HepG2 (cell line): ENCODE measurements around the gene PDE4D. TPM values are rescaled to one million over a fixed set of nuclear protein-coding genes. Genes with fewer than 3 reads are reported as not detected.

Source experiments
- ATAC-seq: fragments of 200-7000 bp; cut with Tn5 transposase; 3 replicates; pipeline ENCODE4 v1.9.1; 2020; ENCODE audit warnings: mild to moderate bottlenecking, moderate library complexity
- BruUV-seq: library from RNA; stranded (reverse); fragments of 400-500 nt; replicated peaks from 2 replicates; lab custom pipeline; 2021; lab: Mats Ljungman, UMichigan
- CTCF ChIA-PET: fragments of 300-600 bp; formaldehyde crosslinking; extraction: SDS; loops from one replicate; lab custom pipeline; 2021; ENCODE audit warnings: low total read pairs, inconsistent platforms, low intra/inter-chr PET ratio; lab: Yijun Ruan, JAX
- POLR2A ChIA-PET: fragments of 350-600 bp; sonication (Branson Sonifier 250); formaldehyde crosslinking; loops from one replicate; lab custom pipeline; 2020; ENCODE audit warnings: antibody characterized with exemption, inconsistent platforms; lab: Yijun Ruan, JAX
- DNase-seq: peaks from one replicate; pipeline ENCODE4 v3.0.0-alpha.2; 2015; ENCODE audit warnings: low spot score
- FAIRE-seq: peaks from 3 replicates; lab custom pipeline; 2011; peaks lifted over from hg19 to GRCh38; lab: Jason Lieb, UNC
- H2AFZ ChIP-seq: one replicate; pipeline ENCODE4 v1.6.1; 2011; ENCODE audit warnings: low read length, inconsistent platforms
- H3K27ac ChIP-seq: fragments of 300-600 bp; 3 replicates; pipeline ENCODE4 v1.8.0; 2011; ENCODE audit warnings: mixed run types, mild to moderate bottlenecking, mixed read lengths, low read length, inconsistent platforms; ENCODE audit not compliant: insufficient read depth; ENCODE audit errors: extremely low read length
- H3K27me3 ChIP-seq, 2 experiments: fragments of 200-600 bp in 1 of 2; 2 replicates in 1 of 2; 3 replicates in 1 of 2; pipeline versions ENCODE4 v1.6.0 to v1.8.0; 2011; ENCODE audit warnings: low read length in 2 of 2, mild to moderate bottlenecking in 2 of 2, moderate library complexity in 2 of 2, inconsistent platforms in 1 of 2; ENCODE audit not compliant: insufficient read depth in 2 of 2, control insufficient read depth in 1 of 2
- H3K36me3 ChIP-seq, 2 experiments: fragments of 200-600 bp in 1 of 2; replicated peaks in 1 of 2; 2 replicates in 1 of 2; 3 replicates in 1 of 2; pipeline versions ENCODE4 v1.5.1 to v1.8.0; 2011; ENCODE audit warnings: low read length in 2 of 2, inconsistent platforms in 1 of 2; ENCODE audit not compliant: insufficient read depth in 2 of 2, control insufficient read depth in 1 of 2
- H3K4me1 ChIP-seq: 2 replicates; pipeline ENCODE4 v1.5.1; 2012; ENCODE audit warnings: low read length, inconsistent platforms; ENCODE audit not compliant: insufficient read depth
- H3K4me2 ChIP-seq: 2 replicates; pipeline ENCODE4 v1.6.0; 2011; ENCODE audit warnings: low read depth, low read length, inconsistent platforms
- H3K4me3 ChIP-seq, 3 experiments: fragments of 200-600 bp in 1 of 3; sonication (generic), shearing (Covaris generic) in 1 of 3; replicated peaks in 1 of 3; 2 replicates each; pipeline ENCODE4 v1.5.1; 2011 to 2016; ENCODE audit warnings: low read length in 3 of 3, inconsistent platforms in 2 of 3, low read depth in 2 of 3, mild to moderate bottlenecking in 2 of 3, control low read depth in 1 of 3, mixed read lengths in 1 of 3; ENCODE audit not compliant: insufficient read depth in 1 of 3
- H3K79me2 ChIP-seq: one replicate; pipeline ENCODE4 v1.6.1; 2011; ENCODE audit warnings: low read length, inconsistent platforms; ENCODE audit not compliant: insufficient read depth
- H3K9ac ChIP-seq: 2 replicates; pipeline ENCODE4 v1.6.0; 2011; ENCODE audit warnings: mild to moderate bottlenecking, low read depth, low read length, inconsistent platforms; ENCODE audit not compliant: insufficient read depth
- H3K9me3 ChIP-seq: 2 replicates; pipeline ENCODE4 v1.5.1; 2012; ENCODE audit warnings: mild to moderate bottlenecking, low read length
- H4K20me1 ChIP-seq: 2 replicates; pipeline ENCODE4 v1.6.0; 2011; ENCODE audit warnings: inconsistent platforms, mild to moderate bottlenecking, low read length, moderate library complexity; ENCODE audit not compliant: insufficient read depth
- ATF5 ChIP-seq: sonication (generic); formaldehyde crosslinking; IDR thresholded peaks from 2 replicates; pipeline ENCODE4 v1.4.0; 2020; ENCODE audit warnings: mild to moderate bottlenecking, low read depth, missing genetic modification reagents
- CENPBD1 ChIP-seq: sonication (generic); formaldehyde crosslinking; IDR thresholded peaks from 2 replicates; pipeline ENCODE4 v1.8.0; 2022; ENCODE audit warnings: missing genetic modification reagents, low read depth, mild to moderate bottlenecking, borderline replicate concordance
- GTF3A ChIP-seq: sonication (generic); formaldehyde crosslinking; conservative IDR thresholded peaks from 2 replicates; pipeline ENCODE4 v1.4.0; 2020; ENCODE audit warnings: mild to moderate bottlenecking, missing genetic modification reagents
- TBX3 ChIP-seq: fragments of 450-650 bp; IDR thresholded peaks from 2 replicates; pipeline ENCODE4 v1.6.1; 2017; ENCODE audit warnings: antibody characterized with exemption, mild to moderate bottlenecking, inconsistent platforms, borderline replicate concordance
- ZBTB7B ChIP-seq: sonication (generic); formaldehyde crosslinking; IDR thresholded peaks from 2 replicates; pipeline ENCODE4 v1.4.0; 2020; ENCODE audit warnings: missing genetic modification reagents
- ZFP1 ChIP-seq: IDR thresholded peaks from 2 replicates; pipeline ENCODE4 v1.6.1; 2016
- ZNF124 ChIP-seq: sonication (generic); formaldehyde crosslinking; IDR thresholded peaks from 2 replicates; pipeline ENCODE4 v1.4.0; 2020; ENCODE audit warnings: missing genetic modification reagents
- ZNF543 ChIP-seq: sonication (generic); formaldehyde crosslinking; IDR thresholded peaks from 2 replicates; pipeline ENCODE4 v1.4.0; 2020; ENCODE audit warnings: mild to moderate bottlenecking, missing genetic modification reagents
- ZNF577 ChIP-seq: sonication (generic); formaldehyde crosslinking; IDR thresholded peaks from 2 replicates; pipeline ENCODE4 v1.4.0; 2020; ENCODE audit warnings: mild to moderate bottlenecking, low read depth, missing genetic modification reagents, borderline replicate concordance
- ZNF749 ChIP-seq: sonication (generic); formaldehyde crosslinking; IDR thresholded peaks from 2 replicates; pipeline ENCODE4 v1.8.0; 2022; ENCODE audit warnings: mild to moderate bottlenecking, missing genetic modification reagents, moderate library complexity, borderline replicate concordance
- WGBS: methylation state at CpG from one replicate; pipeline ENCODE4 v1.1.6; 2017; ENCODE audit warnings: low lambda C conversion rate; 5-methylcytosine and 5-hydroxymethylcytosine counted together
- in situ Hi-C: cut with HindIII; loops from 2 replicates; pipeline ENCODE4 v1.10.0; 2017; ENCODE audit warnings: low pct_unique_long_range_greater_than_20kb; ENCODE audit not compliant: extremely low pct_ligation_motif_present
- intact Hi-C: fragments of 100-400 bp; cut with micrococcal nuclease; formaldehyde crosslinking; loops from one replicate; pipeline ENCODE4 v1.10.0; 2022; ENCODE audit not compliant: unreplicated experiment
- polyA plus RNA-seq, 8 experiments: library from polyadenylated mRNA; depleted of rRNA in 3 of 8; stranded (reverse) in 7 of 8; unstranded in 1 of 8; fragments of >200 nt; fragmentation: Illumina TruSeq in 4 of 8; extraction: Trizol in 4 of 8; gene quantifications; 2 replicates each; pipeline versions ENCODE4 v1.2.1 to v1.2.3, GENCODE V29; 2011 to 2016; ENCODE audit warnings: low read depth in 4 of 8, missing spikeins in 1 of 8, mixed read lengths in 1 of 8; ENCODE audit not compliant: insufficient read depth in 1 of 8
- total RNA-seq, 5 experiments: library from RNA; depleted of rRNA; stranded (reverse); fragments of >200 nt; fragmentation: Illumina TruSeq; extraction: Trizol; gene quantifications; 2 replicates each; pipeline ENCODE4 v1.2.3, GENCODE V29; 2016; ENCODE audit warnings: low read depth in 1 of 5

The PDE4D gene
- total and polyA plus RNA-seq, 2 of the 13 experiments (the other 11 are each of a cell fraction or from before 2014, with no cell fraction given): 7.0 to 12.2 TPM

GRCh38 chr5:59583810-59584562 is 309.5 kb downstream of the PDE4D start (continued):
- TF ChIP-seq ZNF124 (CRISPR knock-in tag) (no peak), GTF3A (CRISPR knock-in tag) (no peak), ZNF577 (no peak), ZNF749 (no peak)

- Histone ChIP-seq H3K36me3 (no peaks in the 10 kb centered on the region), H3K9me3 (no peaks in the 10 kb centered on the region), H3K9ac (no peak overlapping the region), H3K4me2 (no peak overlapping the region), H2AFZ (no peak overlapping the region), H3K79me2 (no peaks in the 10 kb centered on the region), H3K27ac (no peak overlapping the region), H3K27me3 (no peaks in the 10 kb centered on the region), H4K20me1 (no peaks in the 10 kb centered on the region), H3K4me3 (no peak overlapping the region), H3K4me1 (0 out of 2 replicates have a peak, but pooled peaks cover 8% of the 10 kb centered on the region)
- ChIA-PET POLR2A (no interaction called here), CTCF (no interaction called here)
- in situ Hi-C loops (no loop called here), intact Hi-C loops (no loop called here)
- 69% methylated on average over 2 of the region's 2 CpGs for WGBS
- FAIRE-seq (no peak), ATAC-seq (no peak), DNase-seq (no peak)
- no peak for TF ChIP-seq ATF5 (CRISPR knock-in tag)
- TF ChIP-seq ZNF543: no peak
- no peak for TF ChIP-seq ZBTB7B (CRISPR knock-in tag)
- TF ChIP-seq CENPBD1: no peak
- TF ChIP-seq TBX3: no peak
- no peak for TF ChIP-seq ZFP1 (CRISPR knock-in tag)
- TF ChIP-seq, all 625 proteins: peak for 0
- BruUV-seq: no TSS peak
Measured at GRCh38 chr5:59583151-59583809, 310.2 kb downstream of the PDE4D start.
